ENCODE measurements around the gene ZNF362. TPM values are rescaled to one million over a fixed set of nuclear protein-coding genes. Genes with fewer than 3 reads are reported as not detected.
A peak's percentile ranks its signal among the peaks of the same experiment; 100 is the strongest.

The ZNF362 gene
- total and polyA plus RNA-seq, 2 of the 13 experiments (the other 11 are each of a cell fraction or from before 2014, with no cell fraction given): 8.3 to 14.2 TPM

DNA sequence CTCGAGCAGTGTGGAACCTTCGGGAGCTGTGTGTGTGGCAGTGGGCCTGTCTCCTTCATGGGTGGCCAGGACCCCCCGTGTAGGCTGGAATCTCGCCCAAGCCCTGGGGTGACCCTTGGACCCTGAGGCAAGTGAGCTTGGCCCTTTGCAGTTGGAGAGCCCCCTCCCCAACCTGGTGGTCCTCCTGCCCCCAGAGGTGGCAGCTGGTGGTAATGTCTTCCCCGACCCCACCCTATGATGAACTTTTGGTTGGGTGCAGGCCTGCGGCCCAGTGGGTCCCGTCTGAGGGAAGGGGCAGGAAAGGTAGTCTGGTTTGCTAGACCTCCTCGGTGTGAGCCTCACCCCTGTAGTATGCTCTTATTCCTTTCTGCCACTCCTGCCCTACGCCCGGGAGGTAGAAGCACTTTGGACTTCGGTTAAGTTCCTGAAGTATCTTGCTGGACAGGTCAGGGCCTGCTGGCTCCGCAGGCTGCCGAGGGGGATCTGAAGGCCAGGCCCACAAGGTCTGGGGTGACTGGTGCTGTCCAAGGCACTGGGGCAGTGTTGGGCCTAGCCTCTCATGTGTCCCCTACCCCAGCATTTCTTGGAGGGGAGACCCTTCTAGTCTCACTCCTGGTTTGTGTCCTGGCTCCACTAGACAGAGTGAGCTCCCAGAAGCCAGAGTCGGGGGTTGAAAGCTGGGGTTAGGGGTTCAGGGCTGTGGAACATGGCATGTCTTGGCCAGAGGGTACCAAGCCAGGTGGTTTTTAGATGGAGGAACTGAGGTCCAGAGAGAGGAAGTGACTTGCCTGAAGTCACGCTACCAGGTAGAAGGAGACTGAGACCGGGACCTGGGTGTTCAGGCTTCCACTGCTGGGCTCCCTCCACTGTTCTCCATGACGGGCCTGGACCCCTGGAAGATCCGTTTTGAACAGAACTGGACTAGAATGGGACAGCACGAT lies 1.8 kb downstream of the ZNF362 start (continued):
- TF ChIP-seq ZNF234 (CRISPR knock-in tag; conservative IDR thresholded peaks at IDR 0.05) (0 out of 2 replicates have a peak, but pooled peaks have one; percentile 40), ZNF598 (CRISPR knock-in tag; IDR thresholded peaks at IDR 0.05; ENCODE audit: borderline replicate concordance) (no peak), YY1 (IDR thresholded peaks at IDR 0.05; ENCODE audit: insufficient read depth, insufficient replicate concordance, low read depth, low read length) (no peak), ZNF44 (CRISPR knock-in tag; IDR thresholded peaks at IDR 0.05) (0 out of 2 replicates have a peak, but pooled peaks have one; percentile 15), KMT2A (CRISPR knock-in tag; IDR thresholded peaks at IDR 0.05) (no peak), POLR2AphosphoS5 (IDR thresholded peaks at IDR 0.05; ENCODE audit: low read depth, low read length) (no peak; the same call in 1 of the 2 replicates), DR1 (CRISPR knock-in tag; IDR thresholded peaks at IDR 0.05) (no peak), NRL (CRISPR knock-in tag; IDR thresholded peaks at IDR 0.05; ENCODE audit: borderline replicate concordance) (peak; percentile 82; the same call in 1 of the 2 replicates), NFE2 (CRISPR knock-in tag; IDR thresholded peaks at IDR 0.05) (no peak), ZNF451 (CRISPR knock-in tag; IDR thresholded peaks at IDR 0.05) (no peak), ZMYM3 (CRISPR knock-in tag; IDR thresholded peaks at IDR 0.05) (no peak), POLR2A (IDR thresholded peaks at IDR 0.05; ENCODE audit: insufficient read depth in 1 of 2, low read depth in 2 of 2, low read length in 2 of 2) (peak; percentile 58 to 62), NCOR1 (IDR thresholded peaks at IDR 0.05; ENCODE audit: borderline replicate concordance, low read length) (peak; percentile 61; the same call in 1 of the 2 replicates), ZNF224 (CRISPR knock-in tag; IDR thresholded peaks at IDR 0.05) (no peak), ARID2 (CRISPR knock-in tag; IDR thresholded peaks at IDR 0.05; ENCODE audit: borderline replicate concordance) (peak; percentile 82; the same call in 1 of the 2 replicates), CEBPB (IDR thresholded peaks at IDR 0.05; ENCODE audit: borderline replicate concordance, low read depth, low read length) (no peak)
- TF ChIP-seq, protein P1, sequence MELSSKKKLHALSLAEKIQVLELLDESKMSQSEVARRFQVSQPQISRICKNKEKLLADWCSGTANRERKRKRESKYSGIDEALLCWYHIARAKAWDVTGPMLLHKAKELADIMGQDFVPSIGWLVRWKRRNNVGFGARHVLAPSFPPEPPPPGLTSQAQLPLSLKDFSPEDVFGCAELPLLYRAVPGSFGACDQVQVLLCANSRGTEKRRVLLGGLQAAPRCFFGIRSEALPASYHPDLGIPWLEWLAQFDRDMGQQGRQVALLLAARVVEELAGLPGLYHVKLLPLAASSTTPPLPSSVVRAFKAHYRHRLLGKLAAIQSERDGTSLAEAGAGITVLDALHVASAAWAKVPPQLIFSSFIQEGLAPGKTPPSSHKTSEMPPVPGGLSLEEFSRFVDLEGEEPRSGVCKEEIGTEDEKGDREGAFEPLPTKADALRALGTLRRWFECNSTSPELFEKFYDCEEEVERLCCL (CRISPR knock-in tag; IDR thresholded peaks at IDR 0.05; ENCODE audit: borderline replicate concordance): no peak
- TF ChIP-seq, protein P2, sequence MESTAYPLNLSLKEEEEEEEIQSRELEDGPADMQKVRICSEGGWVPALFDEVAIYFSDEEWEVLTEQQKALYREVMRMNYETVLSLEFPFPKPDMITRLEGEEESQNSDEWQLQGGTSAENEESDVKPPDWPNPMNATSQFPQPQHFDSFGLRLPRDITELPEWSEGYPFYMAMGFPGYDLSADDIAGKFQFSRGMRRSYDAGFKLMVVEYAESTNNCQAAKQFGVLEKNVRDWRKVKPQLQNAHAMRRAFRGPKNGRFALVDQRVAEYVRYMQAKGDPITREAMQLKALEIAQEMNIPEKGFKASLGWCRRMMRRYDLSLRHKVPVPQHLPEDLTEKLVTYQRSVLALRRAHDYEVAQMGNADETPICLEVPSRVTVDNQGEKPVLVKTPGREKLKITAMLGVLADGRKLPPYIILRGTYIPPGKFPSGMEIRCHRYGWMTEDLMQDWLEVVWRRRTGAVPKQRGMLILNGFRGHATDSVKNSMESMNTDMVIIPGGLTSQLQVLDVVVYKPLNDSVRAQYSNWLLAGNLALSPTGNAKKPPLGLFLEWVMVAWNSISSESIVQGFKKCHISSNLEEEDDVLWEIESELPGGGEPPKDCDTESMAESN (CRISPR knock-in tag; conservative IDR thresholded peaks at IDR 0.05): no peak
- TF ChIP-seq, protein P3, sequence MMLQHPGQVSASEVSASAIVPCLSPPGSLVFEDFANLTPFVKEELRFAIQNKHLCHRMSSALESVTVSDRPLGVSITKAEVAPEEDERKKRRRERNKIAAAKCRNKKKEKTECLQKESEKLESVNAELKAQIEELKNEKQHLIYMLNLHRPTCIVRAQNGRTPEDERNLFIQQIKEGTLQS (CRISPR knock-in tag; IDR thresholded peaks at IDR 0.05): no peak
- TF ChIP-seq, protein P4, sequence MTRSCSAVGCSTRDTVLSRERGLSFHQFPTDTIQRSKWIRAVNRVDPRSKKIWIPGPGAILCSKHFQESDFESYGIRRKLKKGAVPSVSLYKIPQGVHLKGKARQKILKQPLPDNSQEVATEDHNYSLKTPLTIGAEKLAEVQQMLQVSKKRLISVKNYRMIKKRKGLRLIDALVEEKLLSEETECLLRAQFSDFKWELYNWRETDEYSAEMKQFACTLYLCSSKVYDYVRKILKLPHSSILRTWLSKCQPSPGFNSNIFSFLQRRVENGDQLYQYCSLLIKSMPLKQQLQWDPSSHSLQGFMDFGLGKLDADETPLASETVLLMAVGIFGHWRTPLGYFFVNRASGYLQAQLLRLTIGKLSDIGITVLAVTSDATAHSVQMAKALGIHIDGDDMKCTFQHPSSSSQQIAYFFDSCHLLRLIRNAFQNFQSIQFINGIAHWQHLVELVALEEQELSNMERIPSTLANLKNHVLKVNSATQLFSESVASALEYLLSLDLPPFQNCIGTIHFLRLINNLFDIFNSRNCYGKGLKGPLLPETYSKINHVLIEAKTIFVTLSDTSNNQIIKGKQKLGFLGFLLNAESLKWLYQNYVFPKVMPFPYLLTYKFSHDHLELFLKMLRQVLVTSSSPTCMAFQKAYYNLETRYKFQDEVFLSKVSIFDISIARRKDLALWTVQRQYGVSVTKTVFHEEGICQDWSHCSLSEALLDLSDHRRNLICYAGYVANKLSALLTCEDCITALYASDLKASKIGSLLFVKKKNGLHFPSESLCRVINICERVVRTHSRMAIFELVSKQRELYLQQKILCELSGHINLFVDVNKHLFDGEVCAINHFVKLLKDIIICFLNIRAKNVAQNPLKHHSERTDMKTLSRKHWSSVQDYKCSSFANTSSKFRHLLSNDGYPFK (CRISPR knock-in tag; IDR thresholded peaks at IDR 0.05; ENCODE audit: borderline replicate concordance): peak; percentile 24; the same call in 1 of the 2 replicates
- TF ChIP-seq, protein P5, sequence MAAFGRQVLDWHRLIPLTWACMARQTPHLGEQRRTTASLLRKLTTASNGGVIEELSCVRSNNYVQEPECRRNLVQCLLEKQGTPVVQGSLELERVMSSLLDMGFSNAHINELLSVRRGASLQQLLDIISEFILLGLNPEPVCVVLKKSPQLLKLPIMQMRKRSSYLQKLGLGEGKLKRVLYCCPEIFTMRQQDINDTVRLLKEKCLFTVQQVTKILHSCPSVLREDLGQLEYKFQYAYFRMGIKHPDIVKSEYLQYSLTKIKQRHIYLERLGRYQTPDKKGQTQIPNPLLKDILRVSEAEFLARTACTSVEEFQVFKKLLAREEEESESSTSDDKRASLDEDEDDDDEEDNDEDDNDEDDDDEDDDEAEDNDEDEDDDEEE (CRISPR knock-in tag; IDR thresholded peaks at IDR 0.05): no peak

All from HepG2 (cell line).